HFFc6 (cell line): Measurements from ENCODE around the gene CDH13. TPM values are rescaled to one million over a fixed set of nuclear protein-coding genes. Genes with fewer than 3 reads are reported as not detected.

ENCODE experiments used
- DNase-seq: peaks from one replicate; pipeline ENCODE4 v3.0.0-alpha.2; 2018
- H3K27ac Mint-ChIP-seq: 2 replicates; pipeline ENCODE4 v1.8.0; 2020; ENCODE audit warnings: mild to moderate bottlenecking, mixed read lengths
- H3K27me3 Mint-ChIP-seq: 2 replicates; pipeline ENCODE4 v1.8.0; 2021; ENCODE audit warnings: mild to moderate bottlenecking, moderate library complexity, mixed read lengths; ENCODE audit not compliant: insufficient read depth
- H3K36me3 Mint-ChIP-seq: 2 replicates; pipeline ENCODE4 v1.8.0; 2021; ENCODE audit warnings: low read depth, mixed read lengths
- H3K4me1 Mint-ChIP-seq: 2 replicates; pipeline ENCODE4 v1.8.0; 2020; ENCODE audit warnings: low read depth, mixed read lengths
- H3K4me3 Mint-ChIP-seq: 2 replicates; pipeline ENCODE4 v1.8.0; 2020; ENCODE audit warnings: mild to moderate bottlenecking, moderate library complexity, mixed read lengths
- H3K9me3 Mint-ChIP-seq: 2 replicates; pipeline ENCODE4 v1.8.0; 2020; ENCODE audit warnings: mild to moderate bottlenecking, mixed read lengths
- CTCF ChIP-seq: fragments of 200-600 bp; sonication (generic); IDR thresholded peaks from 2 replicates; pipeline ENCODE4 v1.5.0; 2021; ENCODE audit warnings: antibody characterized with exemption, mild to moderate bottlenecking
- total RNA-seq, 6 experiments: library from RNA; stranded (reverse); fragmentation: NEBNext Ultra II Directional; extraction: Animal tissue kit (Norgen Biotek cat#: 25700); gene quantifications; 2 replicates in 1 of 6; 3 replicates in 5 of 6; pipeline ENCODE4 v1.2.3, GENCODE V29; 2021

The CDH13 gene
- total RNA-seq, 6 experiments from 2014 or later: 3.6 to 14.7 (median 4.7) TPM

DNA sequence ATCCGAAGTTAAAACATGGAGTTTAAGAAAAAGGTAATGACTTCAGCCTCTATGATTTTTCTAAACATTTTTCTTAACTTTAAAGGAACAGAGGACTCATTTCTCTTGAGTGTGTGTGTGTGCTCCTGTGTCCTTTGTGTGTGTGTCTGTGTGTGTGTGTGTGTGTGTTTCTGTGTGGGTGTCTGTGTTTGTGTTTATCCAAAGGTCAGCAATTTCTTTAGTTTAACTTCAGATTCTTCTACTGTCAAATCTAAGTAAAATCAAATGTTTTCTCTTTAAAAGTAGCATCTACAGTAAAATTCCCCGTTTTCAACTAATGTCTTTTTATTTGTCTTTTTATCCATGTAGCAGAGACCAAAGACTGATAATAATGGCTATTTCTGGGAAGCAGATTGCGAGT lies 1212.8 kb downstream of the CDH13 start:
- Mint-ChIP-seq H3K9me3 (no peaks in the 10 kb centered on the region), H3K4me3 (no peak overlapping the region), H3K4me1 (peaks cover 13% of the 10 kb centered on the region), H3K27me3 (peaks cover 30% of the 10 kb centered on the region), H3K36me3 (no peaks in the 10 kb centered on the region), H3K27ac (no peak overlapping the region)
- DNase-seq: no peak
- no peak for TF ChIP-seq CTCF

- DNase-seq: no peak
- Mint-ChIP-seq H3K36me3 (no peaks in the 10 kb centered on the region), H3K9me3 (no peaks in the 10 kb centered on the region), H3K27ac (no peak overlapping the region), H3K4me1 (peaks cover 12% of the 10 kb centered on the region), H3K4me3 (no peak overlapping the region), H3K27me3 (peaks cover 32% of the 10 kb centered on the region)
- no peak for TF ChIP-seq CTCF
These were observed 1213.4 kb downstream of the CDH13 start for GRCh38 chr16:83840060-83840617.

- no peak for TF ChIP-seq CTCF
- no peak overlapping the region for H3K27ac Mint-ChIP-seq
- DNase-seq: no peak
- no peaks in the 10 kb centered on the region for H3K36me3 Mint-ChIP-seq
- H3K4me3 Mint-ChIP-seq: no peak overlapping the region
- no peaks in the 10 kb centered on the region for H3K4me1 Mint-ChIP-seq
- H3K27me3 Mint-ChIP-seq: peaks cover 40% of the 10 kb centered on the region
- H3K9me3 Mint-ChIP-seq: no peaks in the 10 kb centered on the region
These were observed 1215.5 kb downstream of the CDH13 start for GRCh38 chr16:83842291-83842690.

- Mint-ChIP-seq H3K27me3 (peaks cover 37% of the 10 kb centered on the region), H3K9me3 (no peaks in the 10 kb centered on the region), H3K4me3 (no peak overlapping the region), H3K4me1 (no peaks in the 10 kb centered on the region; the same call in 1 of the 2 replicates), H3K36me3 (no peaks in the 10 kb centered on the region), H3K27ac (no peak overlapping the region)
- no peak for TF ChIP-seq CTCF
- no peak for DNase-seq
These were observed 1216.2 kb downstream of the CDH13 start for GRCh38 chr16:83842756-83843507.

- H3K27ac Mint-ChIP-seq: no peak overlapping the region
- H3K4me1 Mint-ChIP-seq: no peaks in the 10 kb centered on the region; the same call in 1 of the 2 replicates
- no peaks in the 10 kb centered on the region for H3K36me3 Mint-ChIP-seq
These were observed 1216.9 kb downstream of the CDH13 start for GRCh38 chr16:83843657-83844056.

More at GRCh38 chr16:83843657-83844056, 1216.9 kb downstream of the CDH13 start:
- Mint-ChIP-seq H3K4me3 (no peak overlapping the region), H3K9me3 (no peaks in the 10 kb centered on the region), H3K27me3 (peaks cover 37% of the 10 kb centered on the region)
- no peak for TF ChIP-seq CTCF
- DNase-seq: no peak
